ENCODE results near the gene LMAN1L. TPM values are rescaled to one million over a fixed set of nuclear protein-coding genes. Genes with fewer than 3 reads are reported as not detected.

The LMAN1L gene
- total RNA-seq, 2 experiments from 2014 or later, result 0.56 to 0.93 TPM

DNA sequence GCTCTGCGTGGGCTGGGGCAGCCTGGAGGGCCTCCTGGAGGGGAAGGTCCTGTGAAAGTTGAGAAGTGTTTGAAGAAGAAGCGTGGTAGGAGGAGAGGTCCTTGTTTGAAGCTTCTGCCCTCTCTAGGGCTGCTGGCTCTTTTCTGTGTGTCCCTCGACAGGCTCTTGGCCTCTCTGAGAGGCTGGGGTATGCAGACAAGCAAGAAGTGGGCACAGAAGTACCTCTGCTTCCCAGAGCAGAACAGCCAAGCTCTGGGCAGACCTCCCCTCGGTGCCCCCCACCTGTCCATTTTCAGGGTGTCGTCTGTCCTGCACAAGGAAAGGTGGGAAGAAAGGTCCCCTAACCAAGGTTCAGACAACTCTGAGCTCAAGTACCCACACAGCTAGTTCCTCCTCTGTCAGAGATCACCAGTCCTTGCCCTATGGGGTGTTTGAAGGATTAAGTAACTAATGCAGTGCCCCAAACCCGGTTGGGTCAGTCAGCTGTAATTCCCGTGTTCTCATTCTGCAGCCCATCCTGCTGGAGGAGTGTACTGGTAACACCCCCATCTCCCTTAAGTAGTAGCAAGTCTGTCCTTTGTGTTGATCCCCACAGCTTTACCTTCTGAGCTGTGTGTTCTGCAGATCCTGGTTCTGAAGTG lies 24.5 kb upstream of the LMAN1L start:
- H3K4me1 ChIP-seq (ENCODE audit: insufficient read depth, low read length), result peaks cover 97% of the 10 kb centered on the region
- H3K4me3 ChIP-seq (ENCODE audit: low read length), result peak overlapping the region; percentile 100
- peaks cover 78% of the 10 kb centered on the region for H3K4me1 Mint-ChIP-seq (ENCODE audit: low read depth)
- H3K27me3 Mint-ChIP-seq, result no peaks in the 10 kb centered on the region
- DNase-seq (peak in 3 of 14 experiments; percentile 6 to 48 (median 42)), ATAC-seq (ENCODE audit: poor library complexity) (no peak)
- peak overlapping the region; percentile 94 for H3K27ac Mint-ChIP-seq
- peaks cover 57% of the 10 kb centered on the region for H3K36me3 ChIP-seq (ENCODE audit: insufficient read depth, low read length)
- peak overlapping the region; percentile 69 to 93 for H3K27ac ChIP-seq (ENCODE audit: low read depth in 1 of 2, low read length in 2 of 2)
- TF ChIP-seq, protein P1, sequence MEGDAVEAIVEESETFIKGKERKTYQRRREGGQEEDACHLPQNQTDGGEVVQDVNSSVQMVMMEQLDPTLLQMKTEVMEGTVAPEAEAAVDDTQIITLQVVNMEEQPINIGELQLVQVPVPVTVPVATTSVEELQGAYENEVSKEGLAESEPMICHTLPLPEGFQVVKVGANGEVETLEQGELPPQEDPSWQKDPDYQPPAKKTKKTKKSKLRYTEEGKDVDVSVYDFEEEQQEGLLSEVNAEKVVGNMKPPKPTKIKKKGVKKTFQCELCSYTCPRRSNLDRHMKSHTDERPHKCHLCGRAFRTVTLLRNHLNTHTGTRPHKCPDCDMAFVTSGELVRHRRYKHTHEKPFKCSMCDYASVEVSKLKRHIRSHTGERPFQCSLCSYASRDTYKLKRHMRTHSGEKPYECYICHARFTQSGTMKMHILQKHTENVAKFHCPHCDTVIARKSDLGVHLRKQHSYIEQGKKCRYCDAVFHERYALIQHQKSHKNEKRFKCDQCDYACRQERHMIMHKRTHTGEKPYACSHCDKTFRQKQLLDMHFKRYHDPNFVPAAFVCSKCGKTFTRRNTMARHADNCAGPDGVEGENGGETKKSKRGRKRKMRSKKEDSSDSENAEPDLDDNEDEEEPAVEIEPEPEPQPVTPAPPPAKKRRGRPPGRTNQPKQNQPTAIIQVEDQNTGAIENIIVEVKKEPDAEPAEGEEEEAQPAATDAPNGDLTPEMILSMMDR (IDR thresholded peaks at IDR 0.05), result peak; percentile 20
- H3K36me3 Mint-ChIP-seq (ENCODE audit: low read depth), result peaks cover 46% of the 10 kb centered on the region
- no peaks in the 10 kb centered on the region for H3K9me3 Mint-ChIP-seq
- intact Hi-C loops (cut with DNase I, micrococcal nuclease), result loop anchor here (5.0 to 10.0 kb wide), 5 partner anchors 54 to 793 kb away; partner anchors contain the start of genes C15orf39 (in 2 of the 2), ARID3B (in 1 of the 2), PML (in 1 of the 2) and STOML1 (in 1 of the 2)
- no peaks in the 10 kb centered on the region for H3K9me3 ChIP-seq (ENCODE audit: control insufficient read depth in 1 of 2, insufficient read depth in 1 of 2, low read length in 2 of 2)
- POLR2A ChIA-PET, result interaction anchor here (0.7 to 33.5 kb wide), 14 partner anchors 7 to 667 kb away, joined by 3 to 925 read pairs (median 8); partner anchors contain the start of genes CLK3, CSK, CYP1A1 and FAM219B
- H3K27me3 ChIP-seq (ENCODE audit: control insufficient read depth in 1 of 2, insufficient read depth in 2 of 2, low read length in 2 of 2), result no peaks in the 10 kb centered on the region
- CTCF ChIA-PET, result interaction anchor here (0.9 to 14.8 kb wide), 18 partner anchors 8 to 242 kb away, joined by 3 to 353 read pairs (median 4); partner anchors contain the start of genes FAM219B and ULK3
- H3K4me3 Mint-ChIP-seq, result peak overlapping the region; percentile 90

DNA sequence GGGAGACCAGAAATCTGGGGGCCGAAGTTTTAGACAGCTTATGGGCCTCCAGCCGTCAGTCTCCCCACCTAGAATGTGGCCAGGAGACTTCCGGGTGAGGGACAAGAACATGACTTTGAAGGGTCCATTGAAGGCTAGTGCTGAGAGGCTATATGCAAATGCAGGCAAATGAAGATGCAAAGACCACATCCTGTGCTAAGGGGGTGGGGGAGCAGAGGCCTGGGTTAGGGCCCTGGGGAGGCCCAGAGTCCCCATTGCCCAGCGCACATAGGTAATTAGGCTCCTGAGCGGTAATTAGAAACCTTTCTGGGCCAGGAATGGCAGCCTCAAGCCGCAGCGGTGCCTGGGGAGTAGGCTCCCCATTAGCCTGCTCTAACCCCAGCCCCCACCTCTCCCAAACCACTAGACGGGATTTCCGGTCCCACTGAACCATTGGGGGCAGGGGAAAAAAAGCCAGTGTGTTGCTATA lies 23.9 kb upstream of the LMAN1L start:
- Mint-ChIP-seq H3K36me3 (ENCODE audit: low read depth) (peaks cover 41% of the 10 kb centered on the region), H3K4me3 (peak overlapping the region; percentile 90), H3K27ac (peak overlapping the region; percentile 94), H3K9me3 (no peaks in the 10 kb centered on the region), H3K27me3 (no peaks in the 10 kb centered on the region), H3K4me1 (ENCODE audit: low read depth) (peaks cover 84% of the 10 kb centered on the region)
- H3K4me1 ChIP-seq (ENCODE audit: insufficient read depth, low read length), result peaks cover 97% of the 10 kb centered on the region
- ChIA-PET CTCF (interaction anchor here (1.4 to 14.8 kb wide), 5 partner anchors 11 to 120 kb away, joined by 3 to 353 read pairs (median 34); no protein-coding TSS in a partner anchor), POLR2A (interaction anchor here (1.5 to 33.5 kb wide), 8 partner anchors 7 to 666 kb away, joined by 4 to 925 read pairs (median 15); partner anchors contain the start of genes CLK3, CSK, FAM219B and MPI)
- peak; percentile 7 for ATAC-seq (ENCODE audit: poor library complexity)
- H3K27me3 ChIP-seq (ENCODE audit: control insufficient read depth in 1 of 2, insufficient read depth in 2 of 2, low read length in 2 of 2), result no peaks in the 10 kb centered on the region
- H3K27ac ChIP-seq (ENCODE audit: low read depth in 1 of 2, low read length in 2 of 2), result peak overlapping the region; percentile 69 to 93
- H3K4me3 ChIP-seq (ENCODE audit: low read length), result peak overlapping the region; percentile 100
- TF ChIP-seq, protein P1 (IDR thresholded peaks at IDR 0.05), result no peak
- peak in 10 of 14 experiments; percentile 45 to 88 (median 62) for DNase-seq
- intact Hi-C loops (cut with DNase I, micrococcal nuclease), result loop anchor here (1.0 to 10.0 kb wide), 6 partner anchors 7 to 794 kb away; partner anchors contain the start of genes C15orf39 (in 2 of the 2), ARID3B (in 1 of the 2), PML (in 1 of the 2) and STOML1 (in 1 of the 2)
- H3K36me3 ChIP-seq (ENCODE audit: insufficient read depth, low read length), result peaks cover 58% of the 10 kb centered on the region
- H3K9me3 ChIP-seq (ENCODE audit: control insufficient read depth in 1 of 2, insufficient read depth in 1 of 2, low read length in 2 of 2), result no peaks in the 10 kb centered on the region

DNA sequence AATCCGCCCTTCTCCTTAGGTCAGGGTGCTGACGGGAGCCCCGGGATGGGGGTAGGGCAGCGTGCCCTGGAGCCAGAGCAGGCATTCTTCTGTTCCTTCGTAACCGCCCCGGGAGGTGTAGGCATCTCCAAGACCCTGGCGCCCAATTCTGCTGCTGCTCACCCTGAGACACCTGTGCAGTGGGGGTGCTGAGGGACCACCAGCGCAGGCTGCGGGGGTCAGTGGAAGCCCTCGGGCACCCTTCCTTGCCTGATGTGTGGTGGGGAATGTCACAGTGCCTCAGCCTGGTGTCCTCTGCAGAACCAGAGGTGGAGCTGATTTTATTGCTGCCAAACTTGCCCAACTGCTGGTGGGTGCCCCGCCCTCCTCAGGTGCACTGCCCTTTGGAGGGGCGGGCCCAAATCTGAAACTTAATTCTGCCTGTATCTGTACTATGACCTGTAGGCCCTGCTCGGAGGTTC lies 23.4 kb upstream of the LMAN1L start:
- Mint-ChIP-seq H3K27ac (peak overlapping the region; percentile 94), H3K4me3 (peak overlapping the region; percentile 90), H3K9me3 (no peaks in the 10 kb centered on the region), H3K4me1 (ENCODE audit: low read depth) (peaks cover 85% of the 10 kb centered on the region), H3K36me3 (ENCODE audit: low read depth) (peaks cover 39% of the 10 kb centered on the region), H3K27me3 (no peaks in the 10 kb centered on the region)
- Histone ChIP-seq H3K9me3 (ENCODE audit: control insufficient read depth in 1 of 2, insufficient read depth in 1 of 2, low read length in 2 of 2) (no peaks in the 10 kb centered on the region), H3K4me1 (ENCODE audit: insufficient read depth, low read length) (peaks cover 96% of the 10 kb centered on the region), H3K27ac (ENCODE audit: low read depth in 1 of 2, low read length in 2 of 2) (peak overlapping the region; percentile 69 to 93), H3K36me3 (ENCODE audit: insufficient read depth, low read length) (peaks cover 58% of the 10 kb centered on the region), H3K27me3 (ENCODE audit: control insufficient read depth in 1 of 2, insufficient read depth in 2 of 2, low read length in 2 of 2) (no peaks in the 10 kb centered on the region), H3K4me3 (ENCODE audit: low read length) (peak overlapping the region; percentile 100)
- ChIA-PET CTCF (interaction anchor here (1.1 to 14.8 kb wide), 3 partner anchors 10 to 18 kb away, joined by 4 to 353 read pairs (median 64); no protein-coding TSS in a partner anchor), POLR2A (interaction anchor here (1.2 to 33.5 kb wide), 6 partner anchors 6 to 662 kb away, joined by 4 to 925 read pairs (median 22); partner anchors contain the start of genes CLK3, CSK, FAM219B and SIN3A)
- TF ChIP-seq, protein P1 (IDR thresholded peaks at IDR 0.05), result no peak
- DNase-seq (peak in 6 of 14 experiments; percentile 42 to 70 (median 57)), ATAC-seq (ENCODE audit: poor library complexity) (no peak)
- intact Hi-C loops (cut with DNase I, micrococcal nuclease), result loop anchor here (1.0 to 10.0 kb wide), 6 partner anchors 8 to 794 kb away; partner anchors contain the start of genes C15orf39 (in 2 of the 2), ARID3B (in 1 of the 2), PML (in 1 of the 2) and STOML1 (in 1 of the 2)

Data from CD4-positive, alpha-beta T cell (primary cell).